Breast epithelium (tissue), 4 donors: Measurements from ENCODE around the gene PRKAR1B. TPM values are rescaled to one million over a fixed set of nuclear protein-coding genes. Genes with fewer than 3 reads are reported as not detected.

ENCODE experiments used
- DNase-seq, 2 donors: peaks; one replicate each; pipeline ENCODE4 v3.0.0-alpha.2; 2019; ENCODE audit warnings: low spot score in 2 of 2
- H3K27ac ChIP-seq, 2 donors: fragments of 200-600 bp; sonication (generic) in 1 of 2; one replicate each; pipeline ENCODE4 v1.5.1; 2016 to 2019; ENCODE audit warnings: mild to moderate bottlenecking in 1 of 2
- H3K27me3 ChIP-seq, 2 donors: fragments of 200-600 bp; sonication (generic) in 1 of 2; one replicate each; pipeline versions ENCODE4 v1.5.1 to v1.6.0; 2017 to 2019; ENCODE audit warnings: control low read depth in 1 of 2, mild to moderate bottlenecking in 1 of 2
- H3K36me3 ChIP-seq: fragments of 200-600 bp; one replicate; pipeline ENCODE4 v1.5.1; 2019
- H3K4me1 ChIP-seq, 2 donors: fragments of 200-600 bp; sonication (generic); one replicate each; pipeline ENCODE4 v1.5.1; 2016 to 2019; ENCODE audit warnings: control low read depth in 1 of 2
- H3K4me3 ChIP-seq, 3 donors: fragments of 200-600 bp; sonication (generic); 1 replicate in 2 of 3; 2 replicates in 1 of 3; pipeline ENCODE4 v1.5.1; 2016 to 2019; ENCODE audit warnings: mild to moderate bottlenecking in 3 of 3, moderate library complexity in 2 of 3
- H3K9me3 ChIP-seq, 2 donors: fragments of 200-600 bp; sonication (generic) in 1 of 2; one replicate each; pipeline ENCODE4 v1.5.1; 2016 to 2019; ENCODE audit warnings: control low read depth in 1 of 2
- POLR2A ChIP-seq: fragments of 450-650 bp; IDR thresholded peaks from one replicate; pipeline ENCODE4 v1.6.1; 2016; ENCODE audit warnings: antibody characterized with exemption, mild to moderate bottlenecking, moderate library complexity
- POLR2AphosphoS5 ChIP-seq, 3 donors: sonication (generic); formaldehyde crosslinking; IDR thresholded peaks; one replicate each; pipeline ENCODE4 v1.6.1; 2017; ENCODE audit warnings: antibody characterized with exemption in 3 of 3
- intact Hi-C: fragments of 100-400 bp; cut with DNase I; formaldehyde crosslinking; loops from one replicate; pipeline ENCODE4 v1.15.1; 2023; ENCODE audit warnings: low total_unique reads
- total RNA-seq, 3 donors: library from RNA; depleted of rRNA; stranded (reverse); fragments of >200 nt; gene quantifications; one replicate each; pipeline ENCODE4 v1.1.0, GENCODE V29; 2016
- TF ChIP-seq, protein P1 (sequence below), 3 donors: fragments of 450-650 bp; IDR thresholded peaks; one replicate each; pipeline ENCODE4 v1.5.1; 2016 to 2017; ENCODE audit warnings: antibody characterized with exemption in 3 of 3, mild to moderate bottlenecking in 3 of 3, moderate library complexity in 3 of 3

Gene PRKAR1B
- total RNA-seq, 3 donors from 2014 or later = 3.7 to 10.5 (median 7.9) TPM

DNA sequence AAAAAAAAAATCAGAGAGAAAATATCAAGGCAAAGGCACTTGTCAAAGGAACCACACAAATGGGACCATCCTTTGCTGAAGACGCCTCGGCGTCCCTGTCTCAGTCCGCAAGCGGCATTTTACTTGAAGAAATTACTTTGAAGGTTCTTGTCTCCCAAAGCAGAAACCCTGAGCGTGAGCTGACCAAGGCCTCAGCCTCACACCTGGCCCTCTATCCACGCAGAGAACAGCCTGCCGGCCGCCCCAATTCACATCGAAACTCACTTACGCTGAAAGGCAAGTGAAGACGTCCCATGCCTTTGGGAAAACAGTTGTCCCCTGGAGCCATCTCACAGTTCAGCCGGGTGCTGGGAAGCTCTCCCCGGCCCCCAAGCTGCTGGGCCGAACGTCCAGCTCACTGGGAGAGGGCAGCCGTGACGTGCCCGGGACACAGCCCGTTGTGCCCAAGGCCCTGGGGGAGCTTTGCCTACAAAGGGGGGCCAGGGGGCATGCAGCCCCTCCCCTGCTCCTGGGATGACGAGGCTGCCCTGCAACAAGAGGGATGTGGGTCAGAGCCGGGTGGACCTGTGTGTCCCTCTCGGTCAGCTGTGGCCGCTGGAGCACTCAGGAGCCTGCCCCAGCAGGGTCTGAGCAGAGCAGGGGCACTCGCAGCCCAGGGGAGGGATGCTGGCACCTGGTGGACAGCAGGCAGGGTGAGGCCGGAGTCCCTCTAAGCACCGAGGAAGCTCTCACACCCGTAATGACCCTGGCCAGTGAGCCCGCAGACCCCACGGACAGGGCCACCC lies 157.8 kb downstream of the PRKAR1B start:
- intact Hi-C loops = no loop called here
- H3K4me1 ChIP-seq = no peaks in the 10 kb centered on the region
- no peak for TF ChIP-seq POLR2AphosphoS5 (IDR thresholded peaks at IDR 0.05)
- TF ChIP-seq, protein P1, sequence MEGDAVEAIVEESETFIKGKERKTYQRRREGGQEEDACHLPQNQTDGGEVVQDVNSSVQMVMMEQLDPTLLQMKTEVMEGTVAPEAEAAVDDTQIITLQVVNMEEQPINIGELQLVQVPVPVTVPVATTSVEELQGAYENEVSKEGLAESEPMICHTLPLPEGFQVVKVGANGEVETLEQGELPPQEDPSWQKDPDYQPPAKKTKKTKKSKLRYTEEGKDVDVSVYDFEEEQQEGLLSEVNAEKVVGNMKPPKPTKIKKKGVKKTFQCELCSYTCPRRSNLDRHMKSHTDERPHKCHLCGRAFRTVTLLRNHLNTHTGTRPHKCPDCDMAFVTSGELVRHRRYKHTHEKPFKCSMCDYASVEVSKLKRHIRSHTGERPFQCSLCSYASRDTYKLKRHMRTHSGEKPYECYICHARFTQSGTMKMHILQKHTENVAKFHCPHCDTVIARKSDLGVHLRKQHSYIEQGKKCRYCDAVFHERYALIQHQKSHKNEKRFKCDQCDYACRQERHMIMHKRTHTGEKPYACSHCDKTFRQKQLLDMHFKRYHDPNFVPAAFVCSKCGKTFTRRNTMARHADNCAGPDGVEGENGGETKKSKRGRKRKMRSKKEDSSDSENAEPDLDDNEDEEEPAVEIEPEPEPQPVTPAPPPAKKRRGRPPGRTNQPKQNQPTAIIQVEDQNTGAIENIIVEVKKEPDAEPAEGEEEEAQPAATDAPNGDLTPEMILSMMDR (IDR thresholded peaks at IDR 0.05) = no peak
- TF ChIP-seq POLR2A = no peak
- no peaks in the 10 kb centered on the region for H3K27me3 ChIP-seq
- no peaks in the 10 kb centered on the region for H3K36me3 ChIP-seq
- DNase-seq = no peak
- H3K27ac ChIP-seq = no peak overlapping the region
- H3K9me3 ChIP-seq = no peaks in the 10 kb centered on the region
- H3K4me3 ChIP-seq = no peak overlapping the region

GRCh38 chr7:568031-568951 lies 158.8 kb downstream of the PRKAR1B start:
- H3K27ac ChIP-seq = peak overlapping the region in 1 of 2 donors; percentile 25
- H3K27me3 ChIP-seq = no peaks in the 10 kb centered on the region
- TF ChIP-seq, protein P1 (IDR thresholded peaks at IDR 0.05) = no peak
- no peaks in the 10 kb centered on the region for H3K36me3 ChIP-seq
- H3K4me1 ChIP-seq = no peaks in the 10 kb centered on the region
- H3K9me3 ChIP-seq = no peaks in the 10 kb centered on the region
- intact Hi-C loops = no loop called here
- H3K4me3 ChIP-seq = no peak overlapping the region
- DNase-seq = no peak

DNA sequence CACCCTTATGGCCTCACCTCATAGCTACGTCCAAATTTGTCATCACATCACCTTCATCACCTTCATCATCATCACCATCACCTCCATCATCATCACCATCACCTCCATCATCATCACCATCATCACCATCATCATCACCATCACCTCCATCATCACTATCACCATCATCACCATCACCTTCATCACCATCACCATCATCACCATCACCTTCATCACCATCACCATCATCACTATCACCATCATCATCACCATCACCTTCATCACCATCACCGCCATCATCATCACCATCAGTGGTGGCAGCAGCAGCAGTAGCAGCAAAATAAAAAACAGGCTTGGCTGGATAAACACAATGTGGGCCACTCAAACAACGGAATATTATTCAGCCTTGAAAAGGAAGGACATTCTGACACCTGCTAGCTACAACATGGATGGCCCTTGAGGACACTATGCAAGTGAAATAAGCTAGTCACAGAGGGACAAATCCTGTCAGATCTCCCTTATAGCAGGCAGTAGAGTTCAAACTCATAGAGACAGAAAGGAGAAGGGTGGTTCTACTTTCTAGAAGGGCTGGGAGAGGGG lies 159.7 kb downstream of the PRKAR1B start:
- Histone ChIP-seq H3K4me1 (no peaks in the 10 kb centered on the region), H3K4me3 (no peak overlapping the region), H3K27me3 (no peaks in the 10 kb centered on the region), H3K36me3 (no peaks in the 10 kb centered on the region), H3K9me3 (no peaks in the 10 kb centered on the region), H3K27ac (no peak overlapping the region)
- DNase-seq = no peak
- intact Hi-C loops = no loop called here
- TF ChIP-seq POLR2AphosphoS5 (IDR thresholded peaks at IDR 0.05) (no peak), POLR2A (no peak)
- TF ChIP-seq, protein P1 (IDR thresholded peaks at IDR 0.05) = no peak

DNA sequence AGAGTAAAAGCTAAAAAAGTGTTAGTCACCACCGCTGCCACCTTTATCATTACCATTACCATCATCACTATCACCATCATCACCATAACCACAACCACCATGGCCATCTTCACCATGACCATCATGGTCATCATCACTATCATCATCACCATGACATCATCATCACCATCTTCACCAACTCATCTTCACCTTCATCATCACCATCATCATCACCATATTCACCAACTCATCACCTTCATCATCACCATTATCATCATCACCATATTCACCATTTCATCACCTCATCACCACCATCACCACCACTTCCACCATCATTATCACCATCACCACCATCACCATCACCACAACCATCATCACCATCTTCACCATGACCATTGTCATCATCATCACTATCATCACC lies 161.0 kb downstream of the PRKAR1B start:
- Histone ChIP-seq H3K27ac (no peak overlapping the region), H3K4me1 (no peaks in the 10 kb centered on the region), H3K9me3 (no peaks in the 10 kb centered on the region), H3K27me3 (no peaks in the 10 kb centered on the region), H3K4me3 (no peak overlapping the region), H3K36me3 (no peaks in the 10 kb centered on the region)
- TF ChIP-seq, protein P1 (IDR thresholded peaks at IDR 0.05) = no peak
- TF ChIP-seq POLR2AphosphoS5 (IDR thresholded peaks at IDR 0.05) (no peak), POLR2A (no peak)
- intact Hi-C loops = no loop called here
- DNase-seq = no peak
